ENCODE measurements around the gene SERPINB1.

DNA sequence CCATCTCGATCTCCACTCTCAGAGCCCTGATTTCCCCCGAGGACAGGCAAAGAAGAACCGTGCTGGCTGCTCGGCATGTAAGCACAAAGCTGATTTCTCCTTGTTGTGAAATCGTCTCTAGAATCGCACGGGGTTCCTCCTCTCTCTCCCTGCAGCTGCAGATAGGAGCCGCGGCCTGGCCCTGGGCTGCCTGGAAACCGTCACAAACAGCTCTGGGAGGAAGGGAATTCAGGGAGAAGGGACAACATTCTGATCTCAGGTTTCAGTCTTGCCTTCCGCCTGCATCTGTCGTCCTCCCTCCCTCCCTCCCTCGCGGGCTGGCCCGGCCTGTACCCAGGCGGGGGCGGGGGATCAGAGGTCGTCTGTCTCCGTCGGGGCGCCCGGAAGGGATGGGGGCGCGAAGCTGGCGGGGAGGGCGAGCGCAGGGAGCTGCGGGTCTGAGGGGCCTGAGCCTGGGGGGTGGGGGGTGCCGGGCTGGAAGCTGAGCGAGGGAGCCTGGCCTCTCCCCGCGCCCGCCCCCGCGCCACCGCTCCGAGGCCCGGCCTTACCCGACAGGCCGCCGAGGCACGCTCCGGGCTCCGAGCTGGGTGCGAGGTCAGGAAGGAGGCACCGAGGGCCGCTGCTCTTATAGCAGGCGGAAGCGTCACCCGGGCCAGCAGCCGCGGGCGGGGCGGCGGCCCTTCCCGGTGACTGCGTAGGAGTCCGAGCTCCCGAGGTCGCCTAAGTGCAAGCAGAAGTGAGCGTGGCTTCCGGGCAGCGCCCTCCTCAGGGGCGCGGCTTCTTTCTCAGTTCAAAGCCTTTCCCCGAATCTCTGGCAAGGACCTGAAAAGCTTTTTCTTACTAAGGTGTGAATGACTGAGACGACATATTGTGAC is at the start of gene SERPINB1:
- TF ChIP-seq, protein P1, sequence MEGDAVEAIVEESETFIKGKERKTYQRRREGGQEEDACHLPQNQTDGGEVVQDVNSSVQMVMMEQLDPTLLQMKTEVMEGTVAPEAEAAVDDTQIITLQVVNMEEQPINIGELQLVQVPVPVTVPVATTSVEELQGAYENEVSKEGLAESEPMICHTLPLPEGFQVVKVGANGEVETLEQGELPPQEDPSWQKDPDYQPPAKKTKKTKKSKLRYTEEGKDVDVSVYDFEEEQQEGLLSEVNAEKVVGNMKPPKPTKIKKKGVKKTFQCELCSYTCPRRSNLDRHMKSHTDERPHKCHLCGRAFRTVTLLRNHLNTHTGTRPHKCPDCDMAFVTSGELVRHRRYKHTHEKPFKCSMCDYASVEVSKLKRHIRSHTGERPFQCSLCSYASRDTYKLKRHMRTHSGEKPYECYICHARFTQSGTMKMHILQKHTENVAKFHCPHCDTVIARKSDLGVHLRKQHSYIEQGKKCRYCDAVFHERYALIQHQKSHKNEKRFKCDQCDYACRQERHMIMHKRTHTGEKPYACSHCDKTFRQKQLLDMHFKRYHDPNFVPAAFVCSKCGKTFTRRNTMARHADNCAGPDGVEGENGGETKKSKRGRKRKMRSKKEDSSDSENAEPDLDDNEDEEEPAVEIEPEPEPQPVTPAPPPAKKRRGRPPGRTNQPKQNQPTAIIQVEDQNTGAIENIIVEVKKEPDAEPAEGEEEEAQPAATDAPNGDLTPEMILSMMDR (conservative IDR thresholded peaks at IDR 0.05) = no peak
- TF ChIP-seq EZH2 (IDR thresholded peaks at IDR 0.05; ENCODE audit: low read depth) = no peak
